ENCODE data around the gene SPATA31D3.
"Not testable (repeated sequence)": the region's sequence is repeated elsewhere in the genome, so short reads cannot be mapped to it uniquely, and the experiment has no call there.

The SPATA31D3 gene

GRCh38 chr9:81930147-81930546 lies 13.2 kb upstream of the SPATA31D3 start:
- not testable (repeated sequence) for H3K9ac ChIP-seq (ENCODE audit: low read depth, low read length, poor library complexity); H2AK5ac ChIP-seq (ENCODE audit: low read depth, low read length); H4K8ac ChIP-seq (ENCODE audit: low read depth, low read length); H2BK15ac ChIP-seq (ENCODE audit: low read length); H3K4ac ChIP-seq (ENCODE audit: low read length); H3K4me1 ChIP-seq (ENCODE audit: control insufficient read depth in 2 of 2, insufficient read depth in 1 of 2, low read depth in 1 of 2, low read length in 2 of 2); H3K18ac ChIP-seq (ENCODE audit: low read length); H4K91ac ChIP-seq (ENCODE audit: low read depth, low read length, poor library complexity); H3K36me3 ChIP-seq (replicated peaks in 1 of 2; ENCODE audit: control insufficient read depth in 2 of 2, insufficient read depth in 2 of 2, low read length in 2 of 2); H3K27me3 ChIP-seq (ENCODE audit: control insufficient read depth in 3 of 3, insufficient read depth in 3 of 3, low read depth in 1 of 3, low read length in 3 of 3); DNase-seq (ENCODE audit: low spot score); H2BK12ac ChIP-seq (ENCODE audit: low read length); H2BK120ac ChIP-seq (ENCODE audit: low read depth, low read length); H3K14ac ChIP-seq (ENCODE audit: low read length); H3K27ac ChIP-seq (replicated peaks; ENCODE audit: low read length); H3K23ac ChIP-seq (ENCODE audit: low read depth, low read length, poor library complexity); H3K9me3 ChIP-seq (replicated peaks in 1 of 2; ENCODE audit: control insufficient read depth in 2 of 2, insufficient read depth in 1 of 2, low read depth in 1 of 2, low read length in 2 of 2); H3K4me2 ChIP-seq (ENCODE audit: insufficient read depth, low read length, poor library complexity, severe bottlenecking); H2BK5ac ChIP-seq (ENCODE audit: low read length); H2AFZ ChIP-seq (ENCODE audit: low read length); H3K4me3 ChIP-seq (ENCODE audit: low read length in 2 of 2); H3K79me1 ChIP-seq (ENCODE audit: low read depth, low read length)
- no CpG with 5 or more reads among the region's 6 CpGs for WGBS, 2 donors (ENCODE audit: extremely low coverage in 2 of 2, insufficient read length in 2 of 2, insufficient replicate concordance in 1 of 2)

- H3K4me2 ChIP-seq (ENCODE audit: insufficient read depth, low read length, poor library complexity, severe bottlenecking); H4K8ac ChIP-seq (ENCODE audit: low read depth, low read length); H2AFZ ChIP-seq (ENCODE audit: low read length); H3K14ac ChIP-seq (ENCODE audit: low read length); H2AK5ac ChIP-seq (ENCODE audit: low read depth, low read length); H3K4me1 ChIP-seq (ENCODE audit: control insufficient read depth in 2 of 2, insufficient read depth in 1 of 2, low read depth in 1 of 2, low read length in 2 of 2); H3K79me1 ChIP-seq (ENCODE audit: low read depth, low read length); H3K4me3 ChIP-seq (ENCODE audit: low read length in 2 of 2); H2BK120ac ChIP-seq (ENCODE audit: low read depth, low read length); H3K23ac ChIP-seq (ENCODE audit: low read depth, low read length, poor library complexity); H3K4ac ChIP-seq (ENCODE audit: low read length); H3K27me3 ChIP-seq (ENCODE audit: control insufficient read depth in 3 of 3, insufficient read depth in 3 of 3, low read depth in 1 of 3, low read length in 3 of 3); H2BK12ac ChIP-seq (ENCODE audit: low read length); H3K18ac ChIP-seq (ENCODE audit: low read length); H2BK5ac ChIP-seq (ENCODE audit: low read length); H2BK15ac ChIP-seq (ENCODE audit: low read length); H3K36me3 ChIP-seq (replicated peaks in 1 of 2; ENCODE audit: control insufficient read depth in 2 of 2, insufficient read depth in 2 of 2, low read length in 2 of 2); DNase-seq (ENCODE audit: low spot score); H3K9ac ChIP-seq (ENCODE audit: low read depth, low read length, poor library complexity); H4K91ac ChIP-seq (ENCODE audit: low read depth, low read length, poor library complexity); H3K27ac ChIP-seq (replicated peaks; ENCODE audit: low read length); H3K9me3 ChIP-seq (replicated peaks in 1 of 2; ENCODE audit: control insufficient read depth in 2 of 2, insufficient read depth in 1 of 2, low read depth in 1 of 2, low read length in 2 of 2): not testable (repeated sequence)
- no CpG with 5 or more reads among the region's 3 CpGs for WGBS, 2 donors (ENCODE audit: extremely low coverage in 2 of 2, insufficient read length in 2 of 2, insufficient replicate concordance in 1 of 2)
Observed at GRCh38 chr9:81933547-81933946, 9.8 kb upstream of the SPATA31D3 start.

- H3K27ac ChIP-seq (replicated peaks; ENCODE audit: low read length); H3K27me3 ChIP-seq (ENCODE audit: control insufficient read depth in 3 of 3, insufficient read depth in 3 of 3, low read depth in 1 of 3, low read length in 3 of 3); H2BK5ac ChIP-seq (ENCODE audit: low read length); H3K9me3 ChIP-seq (replicated peaks in 1 of 2; ENCODE audit: control insufficient read depth in 2 of 2, insufficient read depth in 1 of 2, low read depth in 1 of 2, low read length in 2 of 2); H3K36me3 ChIP-seq (replicated peaks in 1 of 2; ENCODE audit: control insufficient read depth in 2 of 2, insufficient read depth in 2 of 2, low read length in 2 of 2); H2AFZ ChIP-seq (ENCODE audit: low read length); H2BK12ac ChIP-seq (ENCODE audit: low read length); H2BK15ac ChIP-seq (ENCODE audit: low read length); H3K18ac ChIP-seq (ENCODE audit: low read length); H3K4ac ChIP-seq (ENCODE audit: low read length); H2AK5ac ChIP-seq (ENCODE audit: low read depth, low read length); H3K23ac ChIP-seq (ENCODE audit: low read depth, low read length, poor library complexity); H3K4me2 ChIP-seq (ENCODE audit: insufficient read depth, low read length, poor library complexity, severe bottlenecking); H3K4me3 ChIP-seq (ENCODE audit: low read length in 2 of 2); H2BK120ac ChIP-seq (ENCODE audit: low read depth, low read length); DNase-seq (ENCODE audit: low spot score); H3K14ac ChIP-seq (ENCODE audit: low read length); H3K4me1 ChIP-seq (ENCODE audit: control insufficient read depth in 2 of 2, insufficient read depth in 1 of 2, low read depth in 1 of 2, low read length in 2 of 2); H3K79me1 ChIP-seq (ENCODE audit: low read depth, low read length); H4K8ac ChIP-seq (ENCODE audit: low read depth, low read length); H3K9ac ChIP-seq (ENCODE audit: low read depth, low read length, poor library complexity); H4K91ac ChIP-seq (ENCODE audit: low read depth, low read length, poor library complexity): not testable (repeated sequence)
- WGBS, 2 donors (ENCODE audit: extremely low coverage in 2 of 2, insufficient read length in 2 of 2, insufficient replicate concordance in 1 of 2), result no CpG with 5 or more reads among the region's 3 CpGs
Observed at GRCh38 chr9:81948650-81949049, 5.3 kb downstream of the SPATA31D3 start.

- WGBS, 2 donors (ENCODE audit: extremely low coverage in 2 of 2, insufficient read length in 2 of 2, insufficient replicate concordance in 1 of 2), result no CpG with 5 or more reads among the region's 1 CpG
- no peak overlapping the region for H3K27ac ChIP-seq (replicated peaks; ENCODE audit: low read length)
- no peak overlapping the region for H3K14ac ChIP-seq (ENCODE audit: low read length)
- no peak overlapping the region for H3K9ac ChIP-seq (ENCODE audit: low read depth, low read length, poor library complexity)
- DNase-seq (ENCODE audit: low spot score), result no peak
- no peak overlapping the region for H4K91ac ChIP-seq (ENCODE audit: low read depth, low read length, poor library complexity)
- H3K18ac ChIP-seq (ENCODE audit: low read length), result no peak overlapping the region
- H3K36me3 ChIP-seq (replicated peaks in 1 of 2; ENCODE audit: control insufficient read depth in 2 of 2, insufficient read depth in 2 of 2, low read length in 2 of 2), result no peaks in the 10 kb centered on the region
- no peak overlapping the region for H3K4ac ChIP-seq (ENCODE audit: low read length)
- no peak overlapping the region for H2AFZ ChIP-seq (ENCODE audit: low read length)
- no peak overlapping the region for H2BK5ac ChIP-seq (ENCODE audit: low read length)
- no peak overlapping the region for H2BK15ac ChIP-seq (ENCODE audit: low read length)
- no peaks in the 10 kb centered on the region for H3K79me1 ChIP-seq (ENCODE audit: low read depth, low read length)
- no peak overlapping the region for H2BK12ac ChIP-seq (ENCODE audit: low read length)
- no peak overlapping the region for H3K4me3 ChIP-seq (ENCODE audit: low read length in 2 of 2)
- H2AK5ac ChIP-seq (ENCODE audit: low read depth, low read length), result no peak overlapping the region
- H3K9me3 ChIP-seq (replicated peaks in 1 of 2; ENCODE audit: control insufficient read depth in 2 of 2, insufficient read depth in 1 of 2, low read depth in 1 of 2, low read length in 2 of 2), result peaks cover 0 to 3% of the 10 kb centered on the region in 2 donors
- no peak overlapping the region for H2BK120ac ChIP-seq (ENCODE audit: low read depth, low read length)
- H4K8ac ChIP-seq (ENCODE audit: low read depth, low read length), result no peak overlapping the region
- no peak overlapping the region for H3K4me2 ChIP-seq (ENCODE audit: insufficient read depth, low read length, poor library complexity, severe bottlenecking)
- H3K4me1 ChIP-seq (ENCODE audit: control insufficient read depth in 2 of 2, insufficient read depth in 1 of 2, low read depth in 1 of 2, low read length in 2 of 2), result no peaks in the 10 kb centered on the region
- no peak overlapping the region for H3K23ac ChIP-seq (ENCODE audit: low read depth, low read length, poor library complexity)
- no peaks in the 10 kb centered on the region for H3K27me3 ChIP-seq (ENCODE audit: control insufficient read depth in 3 of 3, insufficient read depth in 3 of 3, low read depth in 1 of 3, low read length in 3 of 3)
Observed at GRCh38 chr9:81953096-81953495, 9.8 kb downstream of the SPATA31D3 start.

Data from neuronal stem cell (in vitro differentiated cells).